Measurements from ENCODE around the gene CNBD2. TPM values are rescaled to one million over a fixed set of nuclear protein-coding genes. Genes with fewer than 3 reads are reported as not detected.

Gene CNBD2
- polyA plus RNA-seq, 3 donors = 8.0 to 11.3 (median 9.3) TPM

DNA sequence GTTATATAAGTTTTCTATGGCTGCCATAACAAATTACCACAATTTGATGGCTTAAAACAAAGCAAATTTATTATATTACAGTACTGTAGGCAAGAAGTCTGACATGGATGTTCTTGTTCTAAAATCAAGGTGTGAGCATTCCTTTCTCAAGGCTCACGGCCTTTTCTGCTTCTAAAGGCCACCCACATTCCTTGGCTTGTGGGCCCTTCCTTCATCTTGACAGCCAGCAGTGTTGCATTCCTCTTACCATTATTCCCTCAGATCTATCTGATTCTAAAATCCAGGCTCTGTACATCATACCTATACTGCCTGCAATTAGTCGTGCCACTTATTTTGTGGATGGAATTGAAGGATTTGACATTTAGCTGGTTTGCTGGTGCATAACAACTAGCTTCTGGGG is 3.6 kb downstream of the CNBD2 start:
- Histone ChIP-seq H3K9me3 (replicated peaks in 1 of 2; ENCODE audit: control insufficient read depth in 1 of 2, insufficient read depth in 1 of 2, low read length in 2 of 2) (no peaks in the 10 kb centered on the region), H3K27me3 (ENCODE audit: control insufficient read depth in 2 of 2, insufficient read depth in 2 of 2, low read length in 2 of 2) (no peaks in the 10 kb centered on the region), H3K36me3 (replicated peaks in 1 of 2; ENCODE audit: control insufficient read depth in 1 of 2, insufficient read depth in 2 of 2, low read length in 2 of 2) (no peaks in the 10 kb centered on the region), H4K20me1 (ENCODE audit: insufficient read depth, low read length) (no peaks in the 10 kb centered on the region), H3K79me2 (ENCODE audit: insufficient read depth, low read length) (no peaks in the 10 kb centered on the region), H3K4me3 (replicated peaks in 1 of 3; ENCODE audit: low read depth in 2 of 3, low read length in 3 of 3) (no peak overlapping the region), H3K9ac (ENCODE audit: insufficient read depth, low read length, poor library complexity, severe bottlenecking) (no peak overlapping the region), H2AFZ (ENCODE audit: insufficient read depth, low read depth, low read length, poor library complexity, severe bottlenecking) (no peak overlapping the region), H3K4me2 (replicated peaks; ENCODE audit: extremely low read depth, low read length, poor library complexity, severe bottlenecking) (no peak overlapping the region), H3K4me1 (ENCODE audit: control insufficient read depth in 1 of 2, insufficient read depth in 2 of 2, low read length in 2 of 2) (peaks cover 1 to 2% of the 10 kb centered on the region in 2 donors), H3K27ac (ENCODE audit: low read depth in 1 of 2, low read length in 2 of 2) (no peak overlapping the region)
- intact Hi-C loops (cut with micrococcal nuclease) = no loop called here
- no CpG with 5 or more reads among the region's 2 CpGs for WGBS (ENCODE audit: insufficient coverage)
- peaks cover 0 to 1% (median 0%) of the 10 kb centered on the region in 3 donors for H3K27me3 Mint-ChIP-seq (ENCODE audit: low read depth in 3 of 3)
- TF ChIP-seq, protein P1, sequence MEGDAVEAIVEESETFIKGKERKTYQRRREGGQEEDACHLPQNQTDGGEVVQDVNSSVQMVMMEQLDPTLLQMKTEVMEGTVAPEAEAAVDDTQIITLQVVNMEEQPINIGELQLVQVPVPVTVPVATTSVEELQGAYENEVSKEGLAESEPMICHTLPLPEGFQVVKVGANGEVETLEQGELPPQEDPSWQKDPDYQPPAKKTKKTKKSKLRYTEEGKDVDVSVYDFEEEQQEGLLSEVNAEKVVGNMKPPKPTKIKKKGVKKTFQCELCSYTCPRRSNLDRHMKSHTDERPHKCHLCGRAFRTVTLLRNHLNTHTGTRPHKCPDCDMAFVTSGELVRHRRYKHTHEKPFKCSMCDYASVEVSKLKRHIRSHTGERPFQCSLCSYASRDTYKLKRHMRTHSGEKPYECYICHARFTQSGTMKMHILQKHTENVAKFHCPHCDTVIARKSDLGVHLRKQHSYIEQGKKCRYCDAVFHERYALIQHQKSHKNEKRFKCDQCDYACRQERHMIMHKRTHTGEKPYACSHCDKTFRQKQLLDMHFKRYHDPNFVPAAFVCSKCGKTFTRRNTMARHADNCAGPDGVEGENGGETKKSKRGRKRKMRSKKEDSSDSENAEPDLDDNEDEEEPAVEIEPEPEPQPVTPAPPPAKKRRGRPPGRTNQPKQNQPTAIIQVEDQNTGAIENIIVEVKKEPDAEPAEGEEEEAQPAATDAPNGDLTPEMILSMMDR (IDR thresholded peaks at IDR 0.05) = no peak
- DNase-seq = no peak
- H3K27ac Mint-ChIP-seq = no peak overlapping the region
- peaks cover 6% of the 10 kb centered on the region for H3K4me1 Mint-ChIP-seq
- H3K36me3 Mint-ChIP-seq = no peaks in the 10 kb centered on the region
- H3K4me3 Mint-ChIP-seq = no peak overlapping the region
- H3K9me3 Mint-ChIP-seq = peaks cover 0 to 2% (median 0%) of the 10 kb centered on the region in 7 donors

DNA sequence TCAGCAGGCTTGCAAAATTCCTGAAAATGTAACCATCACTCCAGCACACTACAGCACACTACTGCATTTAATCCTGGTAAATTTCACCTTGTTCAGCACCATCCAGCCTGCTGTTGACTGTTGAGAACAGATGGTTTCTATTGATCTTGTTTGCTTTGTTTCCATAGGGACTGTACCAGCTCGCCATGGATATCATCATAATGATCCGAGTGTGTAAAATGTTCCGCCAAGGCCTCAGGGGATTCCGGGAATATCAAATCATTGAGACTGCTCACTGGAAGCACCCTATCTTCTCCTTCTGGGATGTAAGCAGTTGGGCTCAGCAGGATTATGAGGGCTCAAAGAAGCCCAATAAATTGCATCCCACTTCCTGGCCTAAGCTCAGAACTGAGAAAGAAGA is 4.1 kb downstream of the CNBD2 start:
- no peak overlapping the region for H3K27ac ChIP-seq (ENCODE audit: low read depth in 1 of 2, low read length in 2 of 2)
- H3K4me3 Mint-ChIP-seq = no peak overlapping the region
- H3K27me3 ChIP-seq (ENCODE audit: control insufficient read depth in 2 of 2, insufficient read depth in 2 of 2, low read length in 2 of 2) = no peaks in the 10 kb centered on the region
- 88% methylated on average over 4 of the region's 4 CpGs for WGBS (ENCODE audit: insufficient coverage)
- H3K4me1 Mint-ChIP-seq = peaks cover 8% of the 10 kb centered on the region
- no peak overlapping the region for H3K4me3 ChIP-seq (replicated peaks in 1 of 3; ENCODE audit: low read depth in 2 of 3, low read length in 3 of 3)
- TF ChIP-seq, protein P1 (IDR thresholded peaks at IDR 0.05) = no peak
- no peak overlapping the region for H3K27ac Mint-ChIP-seq
- H3K4me1 ChIP-seq (ENCODE audit: control insufficient read depth in 1 of 2, insufficient read depth in 2 of 2, low read length in 2 of 2) = peaks cover 6 to 7% of the 10 kb centered on the region in 2 donors
- H3K27me3 Mint-ChIP-seq (ENCODE audit: low read depth in 3 of 3) = peaks cover 0 to 1% (median 0%) of the 10 kb centered on the region in 3 donors
- H3K36me3 Mint-ChIP-seq = no peaks in the 10 kb centered on the region
- peaks cover 0 to 2% (median 0%) of the 10 kb centered on the region in 7 donors for H3K9me3 Mint-ChIP-seq
- intact Hi-C loops (cut with micrococcal nuclease) = no loop called here
- H4K20me1 ChIP-seq (ENCODE audit: insufficient read depth, low read length) = no peaks in the 10 kb centered on the region
- H3K36me3 ChIP-seq (replicated peaks in 1 of 2; ENCODE audit: control insufficient read depth in 1 of 2, insufficient read depth in 2 of 2, low read length in 2 of 2) = no peaks in the 10 kb centered on the region
- no peak overlapping the region for H2AFZ ChIP-seq (ENCODE audit: insufficient read depth, low read depth, low read length, poor library complexity, severe bottlenecking)
- no peak for DNase-seq
- no peaks in the 10 kb centered on the region for H3K9me3 ChIP-seq (replicated peaks in 1 of 2; ENCODE audit: control insufficient read depth in 1 of 2, insufficient read depth in 1 of 2, low read length in 2 of 2)
- no peak overlapping the region for H3K9ac ChIP-seq (ENCODE audit: insufficient read depth, low read length, poor library complexity, severe bottlenecking)
- H3K79me2 ChIP-seq (ENCODE audit: insufficient read depth, low read length) = no peaks in the 10 kb centered on the region
- no peak overlapping the region for H3K4me2 ChIP-seq (replicated peaks; ENCODE audit: extremely low read depth, low read length, poor library complexity, severe bottlenecking)

All from CD14-positive monocyte (primary cell).